Cardiac fibroblast (primary cell): ENCODE data around the gene CHRM2.

Experiments
- DNase-seq, 2 donors: peaks; one replicate each; pipeline versions ENCODE4 v3.0.0 to v3.0.0-alpha.2; 2010; ENCODE audit warnings: low read depth in 2 of 2
- H3K4me3 ChIP-seq, 2 donors: replicated peaks in 1 of 2; 1 replicate in 1 of 2; 2 replicates in 1 of 2; pipeline ENCODE4 v1.5.1; 2011; ENCODE audit warnings: low read depth in 2 of 2, low read length in 2 of 2, mild to moderate bottlenecking in 2 of 2, moderate library complexity in 1 of 2
- CTCF ChIP-seq: IDR thresholded peaks from one replicate; pipeline ENCODE4 v1.5.1; 2011; ENCODE audit warnings: low read depth, mild to moderate bottlenecking, low read length, inconsistent platforms

Gene CHRM2

DNA sequence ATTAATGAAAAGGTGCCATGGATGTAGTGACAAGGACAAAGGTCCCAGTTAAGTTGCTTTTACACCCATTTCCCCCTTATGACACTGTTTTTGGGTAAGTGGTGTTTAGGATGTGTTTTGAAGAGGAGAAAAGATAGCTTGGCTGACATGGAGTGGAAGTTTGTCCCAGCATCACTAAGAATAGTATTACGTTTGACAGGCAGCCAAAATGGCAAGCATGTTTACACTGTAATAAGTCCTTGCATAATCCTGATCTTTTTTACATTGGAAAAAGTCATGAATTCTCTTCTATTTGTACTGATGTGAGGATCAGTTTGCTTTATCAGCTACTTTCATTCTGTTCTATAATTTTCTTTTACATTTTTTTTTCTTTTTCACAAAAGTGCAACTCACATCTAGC is 137.8 kb downstream of the CHRM2 start:
- DNase-seq = peak; percentile 33 to 64

DNA sequence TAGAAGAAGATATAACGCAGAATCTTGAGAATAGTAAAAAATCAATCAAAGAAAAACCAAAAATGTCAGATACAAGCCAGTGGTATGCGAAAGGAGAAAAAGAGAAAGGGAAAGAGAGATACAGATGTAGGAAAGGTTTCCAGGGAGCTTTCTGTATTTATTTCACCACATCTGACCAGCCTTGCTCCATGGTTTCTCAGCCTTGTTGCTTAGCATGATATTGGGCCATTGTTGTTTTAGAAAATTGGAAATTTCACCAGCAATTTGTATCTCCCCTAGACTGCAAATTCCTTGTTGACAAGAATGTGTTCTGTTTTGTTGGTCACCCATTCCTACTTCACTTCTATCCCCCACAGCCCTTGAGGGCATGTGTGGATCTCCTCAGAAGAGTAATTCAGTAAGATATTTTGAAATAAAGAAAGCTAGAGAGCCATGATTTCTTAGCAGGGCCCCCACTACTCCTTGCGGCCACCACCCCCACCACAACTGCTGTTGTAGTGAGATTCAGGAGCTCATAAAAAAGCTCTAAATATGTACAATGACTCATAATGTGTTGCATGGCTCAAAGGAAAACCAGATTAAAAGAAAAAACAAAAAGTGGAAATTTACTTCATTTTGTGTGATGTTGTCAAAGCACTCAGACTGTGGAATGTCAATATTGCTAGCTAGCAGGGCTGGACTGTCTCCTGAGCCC is 138.7 kb downstream of the CHRM2 start:
- no peak for TF ChIP-seq CTCF
- no peak overlapping the region for H3K4me3 ChIP-seq

More for the DNA sequence above, 137.8 kb downstream of the CHRM2 start:
- H3K4me3 ChIP-seq = no peak overlapping the region
- TF ChIP-seq CTCF = no peak

GRCh38 chr7:137009404-137009803 is 141.0 kb downstream of the CHRM2 start:
- TF ChIP-seq CTCF = no peak
- DNase-seq = no peak
- no peak overlapping the region for H3K4me3 ChIP-seq

More for the DNA sequence above, 138.7 kb downstream of the CHRM2 start:
- DNase-seq = no peak

GRCh38 chr7:137015015-137015414 is 146.6 kb downstream of the CHRM2 start:
- DNase-seq = peak in 1 of 2 donors; percentile 15

DNA sequence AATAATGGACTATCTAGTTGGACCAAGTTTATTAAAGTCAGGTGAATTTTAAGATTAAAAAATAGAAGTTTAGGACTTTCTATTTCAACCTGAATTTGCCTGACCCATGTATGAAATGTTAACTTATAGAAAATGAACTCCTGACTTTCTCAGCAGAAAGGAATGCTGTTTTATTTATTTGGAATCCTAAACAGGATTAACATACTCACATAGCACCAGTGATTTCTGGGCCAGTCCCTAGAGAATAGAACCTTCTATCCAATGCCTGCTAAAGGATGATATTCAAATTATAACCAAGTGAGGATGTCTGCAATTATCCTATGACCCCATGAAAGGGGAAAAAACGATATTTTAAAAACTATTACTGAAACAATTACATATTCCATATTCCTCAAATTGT is 148.8 kb downstream of the CHRM2 start:
- H3K4me3 ChIP-seq = no peak overlapping the region
- DNase-seq = no peak
- TF ChIP-seq CTCF = no peak

More at GRCh38 chr7:137015015-137015414, 146.6 kb downstream of the CHRM2 start:
- H3K4me3 ChIP-seq = no peak overlapping the region
- TF ChIP-seq CTCF = no peak

GRCh38 chr7:137018468-137018867 is 150.0 kb downstream of the CHRM2 start:
- H3K4me3 ChIP-seq = no peak overlapping the region
- no peak for TF ChIP-seq CTCF
- no peak for DNase-seq

DNA sequence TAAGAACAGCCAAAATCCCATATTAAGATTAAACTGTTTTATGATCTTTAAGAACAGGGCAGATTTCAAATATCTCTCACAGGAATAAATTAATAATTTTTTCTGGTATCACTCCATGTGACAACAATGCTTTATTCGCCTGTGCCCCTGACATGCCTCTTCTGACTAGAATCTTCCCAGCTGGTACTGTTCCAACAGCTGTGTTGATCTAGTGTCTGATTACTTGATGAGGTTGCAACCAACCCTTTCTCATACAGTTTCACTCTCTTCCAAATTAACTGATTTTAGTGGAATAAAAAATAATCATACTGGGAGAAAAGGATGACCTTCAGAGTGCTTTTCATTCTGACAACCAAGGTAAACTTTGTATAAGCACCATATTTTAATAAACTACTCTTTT is 151.9 kb downstream of the CHRM2 start:
- H3K4me3 ChIP-seq = no peak overlapping the region
- TF ChIP-seq CTCF = no peak
- no peak for DNase-seq
